A549 treated with DMSO at 1 μM for 4 hours (cell line): ENCODE results near the gene TBL1XR1. TPM values are rescaled to one million over a fixed set of nuclear protein-coding genes. Genes with fewer than 3 reads are reported as not detected.

Experiments
- total RNA-seq: library from RNA; stranded (reverse); fragments of 200-300 nt; extraction: Qiagen RNA extraction; gene quantifications from 5 replicates; pipeline ENCODE4 v1.2.3, GENCODE V29; 2022; ENCODE audit warnings: low read depth

TBL1XR1 gene
- 19.7 to 27.9 TPM (median 23.4 TPM) in 5 replicates for total RNA-seq

DNA sequence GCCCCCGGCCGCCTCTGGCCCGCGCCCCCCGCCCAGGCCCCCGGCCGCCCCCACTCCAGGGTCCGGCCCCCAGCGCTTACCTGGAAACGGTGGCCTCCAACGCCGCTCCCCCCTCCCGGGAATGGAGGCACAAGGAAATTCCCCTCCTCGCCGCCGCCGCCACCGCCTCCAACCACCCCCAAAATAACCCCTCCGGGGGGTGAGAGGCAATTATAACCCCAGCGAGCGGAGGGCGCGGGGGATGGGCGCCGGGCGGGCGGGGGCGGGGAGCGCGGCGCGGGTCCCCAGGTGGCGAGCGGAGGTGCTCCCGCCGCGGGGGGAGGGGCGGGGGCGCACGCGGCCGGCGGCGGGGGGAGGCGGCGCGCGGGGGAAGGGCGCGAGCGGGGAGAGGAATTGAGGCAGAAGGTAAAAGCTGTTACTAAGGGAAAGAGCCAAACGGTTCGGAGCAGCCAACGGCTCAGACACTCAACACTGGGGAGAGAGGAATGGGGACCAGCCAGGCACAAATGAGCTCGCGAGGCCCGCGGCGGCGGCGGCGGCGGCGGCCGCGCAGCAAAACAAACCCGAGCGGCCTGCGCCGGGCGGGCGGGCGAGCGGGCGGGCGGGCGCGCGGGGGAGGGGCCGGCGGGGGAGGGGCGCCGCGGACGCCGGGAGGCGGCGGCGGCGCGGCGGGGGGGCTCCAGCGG, at the start of gene TBL1XR1:
TBL1XR1 (minus strand) TSS at position 442 of the 686 bp plus-strand sequence. CDS start 132,505 bp downstream, outside the sequence.

